Kidney (tissue), 14 donors: Measurements from ENCODE around the gene CCNI2. TPM values are rescaled to one million over a fixed set of nuclear protein-coding genes. Genes with fewer than 3 reads are reported as not detected.
"Not testable (repeated sequence)": the region's sequence is repeated elsewhere in the genome, so short reads cannot be mapped to it uniquely, and the experiment has no call there.

ENCODE experiments used
- DNase-seq, 5 donors: peaks; one replicate each; pipeline ENCODE4 v3.0.0-alpha.2; 2013 to 2020
- FAIRE-seq: peaks from 2 replicates; lab custom pipeline; 2012; peaks lifted over from hg19 to GRCh38; lab: Jason Lieb, UNC
- H3K27ac ChIP-seq, 2 donors: one replicate each; pipeline ENCODE4 v1.7.0; 2013; ENCODE audit warnings: low read depth in 2 of 2, low read length in 2 of 2, inconsistent platforms in 1 of 2
- H3K27me3 ChIP-seq: one replicate; pipeline ENCODE4 v1.7.1; 2013; ENCODE audit warnings: low read length, inconsistent platforms; ENCODE audit not compliant: control insufficient read depth, insufficient read depth
- H3K36me3 ChIP-seq, 3 donors: one replicate each; pipeline versions ENCODE4 v1.7.0 to v1.7.1; 2013; ENCODE audit warnings: low read length in 3 of 3, control low read depth in 1 of 3, inconsistent platforms in 1 of 3; ENCODE audit not compliant: insufficient read depth in 3 of 3, control insufficient read depth in 2 of 3
- H3K4me1 ChIP-seq, 3 donors: one replicate each; pipeline versions ENCODE4 v1.7.0 to v1.7.1; 2013; ENCODE audit warnings: low read length in 3 of 3, inconsistent platforms in 1 of 3, low read depth in 1 of 3; ENCODE audit not compliant: control insufficient read depth in 2 of 3, insufficient read depth in 2 of 3
- H3K4me3 ChIP-seq, 3 donors: one replicate each; pipeline versions ENCODE4 v1.7.0 to v1.8.1; 2013; ENCODE audit warnings: low read length in 3 of 3, control low read depth in 1 of 3, inconsistent platforms in 1 of 3
- H3K9ac ChIP-seq, 3 donors: one replicate each; pipeline versions ENCODE4 v1.7.0 to v1.7.1; 2013; ENCODE audit warnings: low read length in 3 of 3, control low read depth in 1 of 3, inconsistent platforms in 1 of 3
- H3K9me3 ChIP-seq, 3 donors: one replicate each; pipeline versions ENCODE4 v1.7.0 to v1.7.1; 2013; ENCODE audit warnings: low read length in 3 of 3, control low read depth in 1 of 3, inconsistent platforms in 1 of 3; ENCODE audit not compliant: control insufficient read depth in 2 of 3, insufficient read depth in 1 of 3
- intact Hi-C: fragments of 100-400 bp; cut with DNase I; formaldehyde crosslinking; loops from one replicate; pipeline ENCODE4 v1.11.1; 2022
- polyA plus RNA-seq: library from polyadenylated mRNA; stranded (reverse); fragments of 350-450 nt; fragmentation: Illumina TruSeq; extraction: RNeasy Lipid Tissue Mini Kit (QIAGEN cat#74804); gene quantifications from one replicate; pipeline ENCODE4 v1.2.3, GENCODE V29; 2014; ENCODE audit warnings: low read depth, low replicate concordance; ENCODE audit not compliant: insufficient read depth
- total RNA-seq: library from RNA; stranded (reverse); fragmentation: NEBNext Ultra II Directional; extraction: Animal tissue kit (Norgen Biotek cat#: 25700); gene quantifications from one replicate; pipeline ENCODE4 v1.2.1, GENCODE V29; 2021
- TF ChIP-seq, protein P1 (sequence below): IDR thresholded peaks from 3 replicates; pipeline ENCODE4 v1.5.1; 2012; ENCODE audit warnings: mild to moderate bottlenecking, moderate library complexity, borderline replicate concordance; ENCODE audit not compliant: insufficient read depth; ENCODE audit errors: extremely low read depth
- donor health status: control.
- donor health status: control.
- donor health status: control.
- donor health status: control.
- donor health status: control.
- donor health status: DM: yes; HTN: yes; CAD: no.
- donor health status: Normal renal cell carcinoma (clear cell type).

The CCNI2 gene
- total and polyA plus RNA-seq, 2 donors from 2014 or later = 3.4 to 3.8 TPM

- TF ChIP-seq, protein P1, sequence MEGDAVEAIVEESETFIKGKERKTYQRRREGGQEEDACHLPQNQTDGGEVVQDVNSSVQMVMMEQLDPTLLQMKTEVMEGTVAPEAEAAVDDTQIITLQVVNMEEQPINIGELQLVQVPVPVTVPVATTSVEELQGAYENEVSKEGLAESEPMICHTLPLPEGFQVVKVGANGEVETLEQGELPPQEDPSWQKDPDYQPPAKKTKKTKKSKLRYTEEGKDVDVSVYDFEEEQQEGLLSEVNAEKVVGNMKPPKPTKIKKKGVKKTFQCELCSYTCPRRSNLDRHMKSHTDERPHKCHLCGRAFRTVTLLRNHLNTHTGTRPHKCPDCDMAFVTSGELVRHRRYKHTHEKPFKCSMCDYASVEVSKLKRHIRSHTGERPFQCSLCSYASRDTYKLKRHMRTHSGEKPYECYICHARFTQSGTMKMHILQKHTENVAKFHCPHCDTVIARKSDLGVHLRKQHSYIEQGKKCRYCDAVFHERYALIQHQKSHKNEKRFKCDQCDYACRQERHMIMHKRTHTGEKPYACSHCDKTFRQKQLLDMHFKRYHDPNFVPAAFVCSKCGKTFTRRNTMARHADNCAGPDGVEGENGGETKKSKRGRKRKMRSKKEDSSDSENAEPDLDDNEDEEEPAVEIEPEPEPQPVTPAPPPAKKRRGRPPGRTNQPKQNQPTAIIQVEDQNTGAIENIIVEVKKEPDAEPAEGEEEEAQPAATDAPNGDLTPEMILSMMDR = no peak
- Histone ChIP-seq H3K9me3 (no peaks in the 10 kb centered on the region), H3K4me3 (no peak overlapping the region), H3K27ac (no peak overlapping the region), H3K4me1 (no peaks in the 10 kb centered on the region), H3K9ac (no peak overlapping the region), H3K36me3 (no peaks in the 10 kb centered on the region), H3K27me3 (no peaks in the 10 kb centered on the region)
- intact Hi-C loops = no loop called here
- peak in 1 of 5 donors; percentile 0 for DNase-seq
- no peak for FAIRE-seq
These were observed 52.2 kb downstream of the CCNI2 start for GRCh38 chr5:132799392-132799791.

DNA sequence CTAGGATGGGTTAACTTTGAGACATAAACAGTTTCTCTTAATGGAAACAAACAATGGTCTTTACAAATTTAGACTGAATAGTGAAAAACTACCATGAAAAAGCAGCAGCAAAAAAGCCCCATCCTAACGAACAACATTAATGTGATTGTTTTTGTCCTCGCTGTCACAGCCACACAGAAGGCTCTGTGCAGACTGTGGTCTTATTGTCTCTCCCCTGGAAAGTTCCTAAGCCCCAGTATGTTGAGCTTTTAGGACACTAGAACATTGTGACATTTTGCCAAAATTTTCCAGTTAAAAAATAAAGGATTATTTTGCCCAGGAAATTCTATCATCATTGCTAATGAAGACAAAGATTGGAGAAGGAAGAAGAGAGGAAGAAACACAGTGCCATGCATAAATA, 53.3 kb downstream of the CCNI2 start:
- intact Hi-C loops = no loop called here
- no peak for DNase-seq
- no peaks in the 10 kb centered on the region for H3K27me3 ChIP-seq
- H3K4me3 ChIP-seq = no peak overlapping the region
- no peaks in the 10 kb centered on the region for H3K9me3 ChIP-seq
- no peak overlapping the region for H3K27ac ChIP-seq
- FAIRE-seq = no peak
- H3K9ac ChIP-seq = no peak overlapping the region
- no peaks in the 10 kb centered on the region for H3K4me1 ChIP-seq
- H3K36me3 ChIP-seq = no peaks in the 10 kb centered on the region
- TF ChIP-seq, protein P1 = no peak

GRCh38 chr5:132802044-132802684, 54.9 kb downstream of the CCNI2 start:
- intact Hi-C loops = no loop called here
- Histone ChIP-seq H3K27ac (no peak overlapping the region), H3K9me3 (no peaks in the 10 kb centered on the region), H3K27me3 (no peaks in the 10 kb centered on the region), H3K4me1 (no peaks in the 10 kb centered on the region), H3K4me3 (no peak overlapping the region), H3K9ac (no peak overlapping the region), H3K36me3 (no peaks in the 10 kb centered on the region)
- DNase-seq (peak in 1 of 5 donors; percentile 12), FAIRE-seq (no peak)
- TF ChIP-seq, protein P1 = no peak

DNA sequence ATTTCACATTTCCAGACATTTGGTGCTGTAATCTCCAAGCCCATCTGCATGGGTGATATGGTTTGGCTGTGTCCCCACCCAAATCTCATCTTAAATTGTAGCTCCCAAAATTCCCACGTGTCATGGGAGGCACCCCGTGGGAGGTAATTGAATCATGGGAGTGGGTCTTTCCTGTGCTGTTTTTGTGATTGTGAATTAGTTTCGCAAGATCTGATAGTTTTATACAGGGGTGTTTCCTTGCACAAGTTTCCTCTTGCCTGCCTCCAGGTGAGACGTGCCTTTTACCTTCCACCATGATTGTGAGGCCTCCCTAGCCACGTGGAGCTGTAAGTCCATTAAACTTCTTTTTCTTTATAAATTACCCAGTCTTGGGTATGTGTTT, 55.5 kb downstream of the CCNI2 start:
- H3K27me3 ChIP-seq, H3K36me3 ChIP-seq, H3K4me3 ChIP-seq, FAIRE-seq, H3K9ac ChIP-seq, H3K9me3 ChIP-seq, H3K27ac ChIP-seq, H3K4me1 ChIP-seq, intact Hi-C loops: not testable (repeated sequence)
- DNase-seq = peak in 1 of 5 donors; percentile 10

Other genes with a start within 250 kb of the CCNI2 start
- gene IL5, start 203.9 kb upstream of the CCNI2 start, total RNA-seq = not detected
- not detected for gene IL5, start 203.9 kb upstream of the CCNI2 start, polyA plus RNA-seq
- gene RAD50, start 190.4 kb upstream of the CCNI2 start, total RNA-seq = 36.4 TPM
- gene RAD50, start 190.4 kb upstream of the CCNI2 start, polyA plus RNA-seq = 12.6 TPM
- gene IL13, start 89.3 kb upstream of the CCNI2 start, total RNA-seq = not detected
- not detected for gene IL13, start 89.3 kb upstream of the CCNI2 start, polyA plus RNA-seq
- not detected for gene IL4, start 73.4 kb upstream of the CCNI2 start, total RNA-seq
- gene IL4, start 73.4 kb upstream of the CCNI2 start, polyA plus RNA-seq = not detected
- gene KIF3A, start 9.9 kb upstream of the CCNI2 start, total RNA-seq = 13.9 TPM
- gene KIF3A, start 9.9 kb upstream of the CCNI2 start, polyA plus RNA-seq = 7.1 TPM
- gene SEPTIN8, start 29.8 kb downstream of the CCNI2 start, total RNA-seq = 54.4 TPM
- 24.9 TPM for gene SEPTIN8, start 29.8 kb downstream of the CCNI2 start, polyA plus RNA-seq
- 4.1 TPM for gene SOWAHA, start 65.9 kb downstream of the CCNI2 start, total RNA-seq
- gene SOWAHA, start 65.9 kb downstream of the CCNI2 start, polyA plus RNA-seq = 7.1 TPM
- gene SHROOM1, start 83.2 kb downstream of the CCNI2 start, total RNA-seq = 13.4 TPM
- 7.8 TPM for gene SHROOM1, start 83.2 kb downstream of the CCNI2 start, polyA plus RNA-seq
- 0.88 TPM for gene GDF9, start 119.0 kb downstream of the CCNI2 start, total RNA-seq
- gene GDF9, start 119.0 kb downstream of the CCNI2 start, polyA plus RNA-seq = 0.88 TPM
- 306 TPM for gene UQCRQ, start 119.2 kb downstream of the CCNI2 start, total RNA-seq
- gene UQCRQ, start 119.2 kb downstream of the CCNI2 start, polyA plus RNA-seq = 1,158 TPM
- gene LEAP2, start 126.2 kb downstream of the CCNI2 start, total RNA-seq = 1.5 TPM
- gene LEAP2, start 126.2 kb downstream of the CCNI2 start, polyA plus RNA-seq = 6.9 TPM
- gene AFF4, start 216.2 kb downstream of the CCNI2 start, total RNA-seq = 83.7 TPM
- gene AFF4, start 216.2 kb downstream of the CCNI2 start, polyA plus RNA-seq = 8.8 TPM